HFFc6 (cell line): ENCODE results near the gene SUN3. TPM values are rescaled to one million over a fixed set of nuclear protein-coding genes. Genes with fewer than 3 reads are reported as not detected.

Source experiments
- DNase-seq: peaks from one replicate; pipeline ENCODE4 v3.0.0-alpha.2; 2018
- H3K27ac Mint-ChIP-seq: 2 replicates; pipeline ENCODE4 v1.8.0; 2020; ENCODE audit warnings: mild to moderate bottlenecking, mixed read lengths
- H3K27me3 Mint-ChIP-seq: 2 replicates; pipeline ENCODE4 v1.8.0; 2021; ENCODE audit warnings: mild to moderate bottlenecking, moderate library complexity, mixed read lengths; ENCODE audit not compliant: insufficient read depth
- H3K36me3 Mint-ChIP-seq: 2 replicates; pipeline ENCODE4 v1.8.0; 2021; ENCODE audit warnings: low read depth, mixed read lengths
- H3K4me1 Mint-ChIP-seq: 2 replicates; pipeline ENCODE4 v1.8.0; 2020; ENCODE audit warnings: low read depth, mixed read lengths
- H3K4me3 Mint-ChIP-seq: 2 replicates; pipeline ENCODE4 v1.8.0; 2020; ENCODE audit warnings: mild to moderate bottlenecking, moderate library complexity, mixed read lengths
- H3K9me3 Mint-ChIP-seq: 2 replicates; pipeline ENCODE4 v1.8.0; 2020; ENCODE audit warnings: mild to moderate bottlenecking, mixed read lengths
- total RNA-seq, 6 experiments: library from RNA; stranded (reverse); fragmentation: NEBNext Ultra II Directional; extraction: Animal tissue kit (Norgen Biotek cat#: 25700); gene quantifications; 2 replicates in 1 of 6; 3 replicates in 5 of 6; pipeline ENCODE4 v1.2.3, GENCODE V29; 2021
- TF ChIP-seq, protein P1 (sequence below): fragments of 200-600 bp; sonication (generic); IDR thresholded peaks from 2 replicates; pipeline ENCODE4 v1.5.0; 2021; ENCODE audit warnings: antibody characterized with exemption, mild to moderate bottlenecking

Gene SUN3
- total RNA-seq, 6 experiments from 2014 or later: 1.1 to 2.1 (median 1.7) TPM; not detected in 2

DNA sequence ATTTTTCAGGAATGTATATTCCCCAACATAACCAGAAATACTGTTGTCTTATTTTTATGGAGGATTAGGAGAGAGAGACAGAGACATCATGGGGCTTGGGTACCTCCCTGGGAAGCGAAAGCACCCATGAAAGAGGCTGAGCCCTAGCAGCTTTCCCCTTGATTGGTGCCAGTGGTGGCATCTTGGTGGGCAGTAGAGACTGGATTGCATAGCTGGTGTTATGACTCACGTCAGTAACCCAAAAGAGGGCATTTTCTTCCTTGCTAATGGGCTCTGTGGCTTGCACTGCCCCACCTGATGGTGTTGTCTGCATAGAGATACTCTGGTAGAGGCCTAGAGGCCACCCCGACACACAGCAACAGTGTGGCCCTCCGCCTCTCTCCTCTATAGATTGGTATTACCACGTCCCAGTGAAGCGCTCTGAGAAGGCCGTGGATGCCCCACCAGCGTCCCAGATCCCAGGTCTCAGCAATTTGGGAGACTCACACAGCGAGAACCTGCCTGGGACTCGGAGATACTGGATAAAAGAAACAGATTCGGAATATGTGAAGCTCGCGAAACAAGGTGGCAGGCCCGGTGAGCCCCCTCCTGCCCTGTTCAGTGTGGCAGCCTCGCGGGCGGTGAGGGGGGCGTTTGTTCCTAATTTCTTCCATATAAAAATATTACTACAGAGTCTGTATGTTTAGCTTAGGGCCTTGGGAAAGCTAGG is 12.2 kb upstream of the SUN3 start:
- DNase-seq: peak; percentile 7
- no peaks in the 10 kb centered on the region for H3K36me3 Mint-ChIP-seq
- H3K4me1 Mint-ChIP-seq: peaks cover 37% of the 10 kb centered on the region
- H3K27me3 Mint-ChIP-seq: peaks cover 10% of the 10 kb centered on the region
- TF ChIP-seq, protein P1, sequence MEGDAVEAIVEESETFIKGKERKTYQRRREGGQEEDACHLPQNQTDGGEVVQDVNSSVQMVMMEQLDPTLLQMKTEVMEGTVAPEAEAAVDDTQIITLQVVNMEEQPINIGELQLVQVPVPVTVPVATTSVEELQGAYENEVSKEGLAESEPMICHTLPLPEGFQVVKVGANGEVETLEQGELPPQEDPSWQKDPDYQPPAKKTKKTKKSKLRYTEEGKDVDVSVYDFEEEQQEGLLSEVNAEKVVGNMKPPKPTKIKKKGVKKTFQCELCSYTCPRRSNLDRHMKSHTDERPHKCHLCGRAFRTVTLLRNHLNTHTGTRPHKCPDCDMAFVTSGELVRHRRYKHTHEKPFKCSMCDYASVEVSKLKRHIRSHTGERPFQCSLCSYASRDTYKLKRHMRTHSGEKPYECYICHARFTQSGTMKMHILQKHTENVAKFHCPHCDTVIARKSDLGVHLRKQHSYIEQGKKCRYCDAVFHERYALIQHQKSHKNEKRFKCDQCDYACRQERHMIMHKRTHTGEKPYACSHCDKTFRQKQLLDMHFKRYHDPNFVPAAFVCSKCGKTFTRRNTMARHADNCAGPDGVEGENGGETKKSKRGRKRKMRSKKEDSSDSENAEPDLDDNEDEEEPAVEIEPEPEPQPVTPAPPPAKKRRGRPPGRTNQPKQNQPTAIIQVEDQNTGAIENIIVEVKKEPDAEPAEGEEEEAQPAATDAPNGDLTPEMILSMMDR: no peak
- H3K4me3 Mint-ChIP-seq: peak overlapping the region; percentile 62; the same call in 1 of the 2 replicates
- H3K27ac Mint-ChIP-seq: peak overlapping the region; percentile 85
- no peaks in the 10 kb centered on the region for H3K9me3 Mint-ChIP-seq

DNA sequence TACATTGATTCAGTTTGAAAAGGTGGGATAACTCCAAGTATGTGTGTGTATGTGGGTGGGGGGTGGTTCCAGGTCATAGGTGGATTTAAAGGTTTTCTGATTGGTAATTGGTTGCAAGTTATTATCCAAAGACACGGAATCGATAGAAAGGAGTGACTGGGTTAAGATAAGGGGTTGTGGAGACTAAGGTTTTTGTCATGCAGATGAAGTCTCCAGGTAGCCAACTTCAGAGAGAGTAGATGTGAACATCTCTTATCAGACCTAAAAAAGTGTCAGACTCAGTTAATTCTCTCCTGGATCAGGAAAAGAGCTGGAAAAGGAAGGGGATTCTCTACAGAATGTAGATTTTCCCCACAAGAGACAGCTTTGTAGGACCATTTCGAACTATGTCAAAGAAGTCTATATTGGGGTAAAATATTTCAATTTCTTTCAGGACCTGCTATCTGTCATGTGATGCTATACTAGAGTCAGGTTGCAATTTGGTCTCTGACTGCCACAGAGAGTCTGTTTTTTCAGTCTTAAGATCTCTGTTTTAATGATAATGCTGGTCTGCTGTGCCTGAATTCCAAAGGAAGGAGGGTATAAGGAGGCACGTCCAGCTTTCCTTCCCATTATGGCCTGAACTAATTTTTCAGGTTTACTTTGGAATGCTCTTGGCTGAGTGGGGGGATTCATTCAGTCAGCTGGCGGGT is 10.1 kb upstream of the SUN3 start:
- Mint-ChIP-seq H3K4me1 (peaks cover 42% of the 10 kb centered on the region), H3K36me3 (no peaks in the 10 kb centered on the region), H3K27me3 (peaks cover 7% of the 10 kb centered on the region)

DNA sequence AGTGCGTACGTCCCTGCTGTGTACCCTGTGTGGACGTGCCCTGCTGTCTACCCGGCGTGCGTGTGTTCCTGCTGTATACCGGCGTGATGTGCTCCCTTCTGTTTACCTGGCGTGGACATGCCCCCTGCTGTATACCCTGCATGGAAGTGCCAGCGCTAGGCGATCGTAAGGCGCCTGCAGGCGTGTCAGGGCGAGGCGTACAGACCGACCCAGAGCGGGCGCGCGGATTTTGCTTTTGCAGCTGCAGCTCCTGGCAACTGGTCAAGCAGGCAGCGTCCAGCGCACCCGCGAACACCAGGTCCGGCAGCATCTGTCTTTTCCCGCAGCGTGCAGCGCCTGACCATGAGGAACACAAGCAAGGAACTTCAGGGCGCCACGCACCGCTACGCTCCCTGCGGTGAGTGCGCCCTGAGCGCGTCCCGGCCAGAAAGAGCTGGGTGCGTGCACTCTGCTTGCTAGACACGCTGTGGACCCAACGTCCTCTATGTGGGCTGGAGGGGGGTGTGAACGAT is 7.1 kb upstream of the SUN3 start:
- TF ChIP-seq, protein P1: no peak
- Mint-ChIP-seq H3K4me1 (peaks cover 20% of the 10 kb centered on the region), H3K27ac (peak overlapping the region; percentile 91), H3K27me3 (peaks cover 16% of the 10 kb centered on the region), H3K9me3 (no peaks in the 10 kb centered on the region), H3K4me3 (peak overlapping the region; percentile 90), H3K36me3 (no peaks in the 10 kb centered on the region)
- DNase-seq: peak; percentile 9

More for the DNA sequence above, 10.1 kb upstream of the SUN3 start:
- TF ChIP-seq, protein P1: no peak
- no peak for DNase-seq
- Mint-ChIP-seq H3K9me3 (no peaks in the 10 kb centered on the region), H3K4me3 (no peak overlapping the region), H3K27ac (no peak overlapping the region)

GRCh38 chr7:48035301-48035966 is 6.5 kb upstream of the SUN3 start, which contains the start of gene C7orf57:
C7orf57 (plus strand) TSS chr7:48035543; CDS start chr7:48036309, 766 bp downstream.
- H3K4me1 Mint-ChIP-seq: peaks cover 14% of the 10 kb centered on the region
- TF ChIP-seq, protein P1: peak; percentile 24; the same call in 1 of the 2 replicates
- H3K27ac Mint-ChIP-seq: peak within 1 kb of the TSS; percentile 91
- peaks cover 16% of the 10 kb centered on the region for H3K27me3 Mint-ChIP-seq
- DNase-seq: peak; percentile 86
- peak within 1 kb of the TSS; percentile 90 for H3K4me3 Mint-ChIP-seq
- no peaks in the 10 kb centered on the region for H3K36me3 Mint-ChIP-seq
- H3K9me3 Mint-ChIP-seq: no peaks in the 10 kb centered on the region

GRCh38 chr7:48033922-48034321 is 5.0 kb upstream of the SUN3 start:
- TF ChIP-seq, protein P1: no peak
- DNase-seq: no peak
- Mint-ChIP-seq H3K4me1 (peaks cover 10% of the 10 kb centered on the region), H3K9me3 (no peaks in the 10 kb centered on the region), H3K36me3 (no peaks in the 10 kb centered on the region), H3K27ac (no peak overlapping the region), H3K4me3 (no peak overlapping the region), H3K27me3 (peaks cover 22% of the 10 kb centered on the region)
